ENCODE data around the gene UBE2G2. TPM values are rescaled to one million over a fixed set of nuclear protein-coding genes. Genes with fewer than 3 reads are reported as not detected.

UBE2G2 gene
- total and polyA plus RNA-seq, 2 donors (not counting 3 experiments of a cell fraction or from before 2014, with no cell fraction given) = 95.0 to 114 TPM

- Histone ChIP-seq H3K4me2 (ENCODE audit: insufficient read depth, low read length) (no peak overlapping the region), H3K4me3 (replicated peaks in 1 of 3; ENCODE audit: insufficient read depth in 1 of 3, low read depth in 1 of 3, low read length in 3 of 3) (no peak overlapping the region), H3K36me3 (ENCODE audit: control insufficient read depth in 2 of 2, extremely low read depth in 1 of 2, insufficient read depth in 2 of 2, low read length in 2 of 2) (peaks cover 5 to 10% of the 10 kb centered on the region in 2 experiments), H3K9ac (replicated peaks; ENCODE audit: extremely low read depth, insufficient read depth, low read length) (no peak overlapping the region), H3K4me1 (ENCODE audit: control insufficient read depth, extremely low read depth, insufficient read depth, low read length) (peaks cover 20% of the 10 kb centered on the region), H3K9me1 (replicated peaks; ENCODE audit: control insufficient read depth, extremely low read depth, insufficient read depth, low read length) (no peaks in the 10 kb centered on the region), H3K27ac (ENCODE audit: insufficient read depth, low read depth, low read length) (no peak overlapping the region), H3K27me3 (ENCODE audit: control insufficient read depth in 2 of 2, insufficient read depth in 2 of 2, low read length in 2 of 2) (no peaks in the 10 kb centered on the region), H2AFZ (ENCODE audit: low read depth, low read length) (no peak overlapping the region), H3K9me3 (replicated peaks; ENCODE audit: control insufficient read depth, insufficient read depth, low read length) (no peaks in the 10 kb centered on the region), H3K79me2 (ENCODE audit: control insufficient read depth, insufficient read depth, low read length) (peaks cover 34% of the 10 kb centered on the region), H4K20me1 (replicated peaks; ENCODE audit: control insufficient read depth, extremely low read depth, insufficient read depth, low read length) (no peaks in the 10 kb centered on the region)
- ChIA-PET CTCF (interaction anchor here (1.3 to 1.5 kb wide), 2 partner anchors 10 to 14 kb away, joined by 5 to 6 read pairs; partner anchors contain the start of gene SUMO3), POLR2A (no interaction called here)
- intact Hi-C loops (cut with micrococcal nuclease) (no loop called here), dilution Hi-C loops (cut with MboI; ENCODE audit: extremely low pct_ligation_motif_present, low sequenced_read_pairs) (no loop called here)
- DNase-seq (ENCODE audit: low read depth, low spot score) (no peak), FAIRE-seq (no peak)
- no TSS peak for BruUV-seq (replicated peaks)
- no peak for TF ChIP-seq POLR2A (IDR thresholded peaks at IDR 0.05; ENCODE audit: low read depth, low read length)
- TF ChIP-seq EZH2 (IDR thresholded peaks at IDR 0.05; ENCODE audit: borderline replicate concordance, low read depth, low read length, severe bottlenecking) = no peak
Measured at GRCh38 chr21:44803651-44804050, 2.0 kb upstream of the UBE2G2 start.

GRCh38 chr21:44802396-44803153, 955 bp upstream of the UBE2G2 start:
- H3K79me2 ChIP-seq (ENCODE audit: control insufficient read depth, insufficient read depth, low read length) = peaks cover 44% of the 10 kb centered on the region
- DNase-seq (ENCODE audit: low read depth, low spot score) = no peak
- H3K4me2 ChIP-seq (ENCODE audit: insufficient read depth, low read length) = peak overlapping the region; percentile 92
- H3K36me3 ChIP-seq (ENCODE audit: control insufficient read depth in 2 of 2, extremely low read depth in 1 of 2, insufficient read depth in 2 of 2, low read length in 2 of 2) = peaks cover 6 to 8% of the 10 kb centered on the region in 2 experiments
- dilution Hi-C loops (cut with MboI; ENCODE audit: extremely low pct_ligation_motif_present, low sequenced_read_pairs) = no loop called here
- POLR2A ChIA-PET = no interaction called here
- no peaks in the 10 kb centered on the region for H3K27me3 ChIP-seq (ENCODE audit: control insufficient read depth in 2 of 2, insufficient read depth in 2 of 2, low read length in 2 of 2)
- peaks cover 2% of the 10 kb centered on the region for H4K20me1 ChIP-seq (replicated peaks; ENCODE audit: control insufficient read depth, extremely low read depth, insufficient read depth, low read length)
- CTCF ChIA-PET = interaction anchor here (0.6 to 3.8 kb wide), 6 partner anchors 9 to 335 kb away, joined by 3 to 62 read pairs (median 4); no protein-coding TSS in a partner anchor
- H3K9ac ChIP-seq (replicated peaks; ENCODE audit: extremely low read depth, insufficient read depth, low read length) = peak overlapping the region; percentile 48
- H3K9me1 ChIP-seq (replicated peaks; ENCODE audit: control insufficient read depth, extremely low read depth, insufficient read depth, low read length) = no peaks in the 10 kb centered on the region
- H3K4me1 ChIP-seq (ENCODE audit: control insufficient read depth, extremely low read depth, insufficient read depth, low read length) = peaks cover 20% of the 10 kb centered on the region
- no peak for TF ChIP-seq POLR2A (IDR thresholded peaks at IDR 0.05; ENCODE audit: low read depth, low read length)
- TF ChIP-seq GATA2 (IDR thresholded peaks at IDR 0.05; ENCODE audit: insufficient read depth, insufficient read length, low read depth, low read length) = no peak
- TF ChIP-seq EZH2 (IDR thresholded peaks at IDR 0.05; ENCODE audit: borderline replicate concordance, low read depth, low read length, severe bottlenecking) = no peak
- TF ChIP-seq FOS (IDR thresholded peaks at IDR 0.05; ENCODE audit: borderline replicate concordance, insufficient read depth, low read length) = no peak
- TF ChIP-seq POLR2AphosphoS5 (IDR thresholded peaks at IDR 0.05; ENCODE audit: insufficient read depth, low read depth, low read length) = no peak
- TF ChIP-seq MAX (IDR thresholded peaks at IDR 0.05; ENCODE audit: insufficient read depth, insufficient read length) = no peak
- no peak for TF ChIP-seq CTCF (IDR thresholded peaks at IDR 0.05; ENCODE audit: extremely low read depth in 1 of 2, insufficient read depth in 1 of 2, low read depth in 1 of 2, low read length in 2 of 2)
- no peak for TF ChIP-seq MYC (IDR thresholded peaks at IDR 0.05; ENCODE audit: low read depth, low read length)
- no peak for TF ChIP-seq JUN (IDR thresholded peaks at IDR 0.05; ENCODE audit: borderline replicate concordance, insufficient read depth, insufficient read length, low read depth)
- peak overlapping the region; percentile 57 to 97 (median 94) for H3K4me3 ChIP-seq (replicated peaks in 1 of 3; ENCODE audit: insufficient read depth in 1 of 3, low read depth in 1 of 3, low read length in 3 of 3)
- no peak for FAIRE-seq
- no peak overlapping the region for H3K27ac ChIP-seq (ENCODE audit: insufficient read depth, low read depth, low read length)
- TSS peak; percentile 43 for BruUV-seq (replicated peaks)
- H3K9me3 ChIP-seq (replicated peaks; ENCODE audit: control insufficient read depth, insufficient read depth, low read length) = no peaks in the 10 kb centered on the region
- H2AFZ ChIP-seq (ENCODE audit: low read depth, low read length) = peak overlapping the region; percentile 2
- intact Hi-C loops (cut with micrococcal nuclease) = loop anchor here (1.0 kb wide), 1 partner anchor 15 kb away; no protein-coding TSS in a partner anchor
